ENCODE results near the gene SEMA5A.

- TF ChIP-seq CTCF (optimal IDR thresholded peaks at IDR 0.05 in 1 of 3, IDR thresholded peaks at IDR 0.05 in 1 of 3, conservative IDR thresholded peaks at IDR 0.05 in 1 of 3; ENCODE audit: extremely low read depth in 1 of 3, insufficient read depth in 2 of 3, low read length in 3 of 3) (no peak), EZH2 (IDR thresholded peaks at IDR 0.05; ENCODE audit: low read length) (no peak)
Measured at GRCh38 chr5:9332026-9332425, 213.8 kb downstream of the SEMA5A start.

All from keratinocyte (primary cell).